Aorta (tissue), 5 donors: ENCODE measurements around the gene YKT6. TPM values are rescaled to one million over a fixed set of nuclear protein-coding genes. Genes with fewer than 3 reads are reported as not detected.

Source experiments
- ATAC-seq: fragments of 200-7000 bp; cut with Tn5 transposase; one replicate; pipeline ENCODE4 v1.9.1; 2022; ENCODE audit warnings: moderate library complexity; ENCODE audit not compliant: low FRiP score
- DNase-seq, 2 donors: peaks; one replicate each; pipeline ENCODE4 v3.0.0-alpha.2; 2020
- H3K27ac ChIP-seq, 2 donors: one replicate each; pipeline ENCODE4 v1.5.1; 2013; ENCODE audit warnings: low read length in 2 of 2, mild to moderate bottlenecking in 2 of 2, moderate library complexity in 2 of 2, control low read depth in 1 of 2, inconsistent platforms in 1 of 2, low read depth in 1 of 2
- H3K27me3 ChIP-seq, 2 donors: one replicate each; pipeline ENCODE4 v1.6.1; 2013; ENCODE audit warnings: control low read depth in 1 of 2, low read length in 1 of 2, mild to moderate bottlenecking in 1 of 2, moderate library complexity in 1 of 2; ENCODE audit not compliant: insufficient read depth in 2 of 2, control insufficient read depth in 1 of 2
- H3K36me3 ChIP-seq, 2 donors: one replicate each; pipeline ENCODE4 v1.6.1; 2013; ENCODE audit warnings: control low read depth in 1 of 2, low read length in 1 of 2, mild to moderate bottlenecking in 1 of 2; ENCODE audit not compliant: insufficient read depth in 2 of 2, control insufficient read depth in 1 of 2
- H3K4me1 ChIP-seq, 2 donors: one replicate each; pipeline ENCODE4 v1.6.1; 2013; ENCODE audit warnings: low read length in 2 of 2, control low read depth in 1 of 2, mild to moderate bottlenecking in 1 of 2, moderate library complexity in 1 of 2; ENCODE audit not compliant: insufficient read depth in 2 of 2, control insufficient read depth in 1 of 2
- H3K4me3 ChIP-seq, 2 donors: one replicate each; pipeline ENCODE4 v1.5.1; 2013; ENCODE audit warnings: low read length in 2 of 2, control low read depth in 1 of 2, mild to moderate bottlenecking in 1 of 2
- H3K9me3 ChIP-seq: one replicate; pipeline ENCODE4 v1.6.1; 2013; ENCODE audit warnings: mild to moderate bottlenecking, low read length; ENCODE audit not compliant: control insufficient read depth
- WGBS, 2 donors: extraction: QIAGEN DNeasy Blood & Tissue Kit; methylation state at CpG; one replicate each; pipeline ENCODE4 v1.1.7; 2013; 5-methylcytosine and 5-hydroxymethylcytosine counted together
- intact Hi-C, 2 donors: fragments of 100-400 bp; cut with DNase I; formaldehyde crosslinking; loops; one replicate each; pipeline versions ENCODE4 v1.14.2 to v1.15.0; 2022
- polyA plus RNA-seq, 2 donors: library from polyadenylated mRNA; stranded (reverse); fragments of 200-250 nt; gene quantifications; one replicate each; pipeline ENCODE4 v1.2.3, GENCODE V29; 2013
- total RNA-seq, 2 donors: library from RNA; stranded (reverse); fragmentation: NEBNext Ultra II Directional; extraction: Animal tissue kit (Norgen Biotek cat#: 25700); gene quantifications; one replicate each; pipeline ENCODE4 v1.2.1, GENCODE V29; 2021
- donor health status: healthy with polysubstance abuse.
- donor health status: Bipolar disorder and iron deficiency.
- donor health status: DM: no; HTN: no; CAD: no.
- donor health status: DM: no; HTN: no; CAD: no.
- donor health status: DM: yes; HTN: yes; CAD: no.

YKT6 gene
- total and polyA plus RNA-seq, 4 donors, result 47.2 to 73.1 (median 54.3) TPM

DNA sequence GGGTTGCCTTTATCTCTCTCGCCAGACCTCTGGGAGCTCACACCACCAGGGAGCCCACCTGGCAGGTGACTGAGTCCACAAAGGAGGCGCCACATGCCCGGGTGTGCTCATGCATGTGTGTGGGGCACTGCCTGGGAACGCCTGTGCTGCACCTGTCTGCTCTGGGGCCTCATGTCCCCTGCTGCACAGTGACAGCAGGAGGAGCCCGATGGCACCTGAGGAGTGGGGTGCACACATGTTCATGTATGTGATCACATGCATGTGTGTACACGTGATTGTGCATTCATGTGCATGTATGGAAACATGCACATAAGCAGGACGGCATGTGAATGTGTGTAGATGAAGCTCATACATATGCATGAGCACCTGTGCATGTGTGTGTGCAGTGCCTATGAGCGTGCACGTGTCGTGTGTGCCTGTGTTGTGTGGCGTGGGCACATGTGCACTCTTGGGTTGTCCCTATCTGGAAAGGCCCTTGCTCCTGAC lies 22.0 kb downstream of the YKT6 start:
- Histone ChIP-seq H3K27ac (no peak overlapping the region), H3K4me3 (no peak overlapping the region), H3K27me3 (no peaks in the 10 kb centered on the region), H3K9me3 (peaks cover 3% of the 10 kb centered on the region), H3K4me1 (no peaks in the 10 kb centered on the region), H3K36me3 (no peaks in the 10 kb centered on the region)
- intact Hi-C loops, result no loop called here
- ATAC-seq, result no peak
- peak; percentile 15 to 63 for DNase-seq
- 90 to 92% methylated on average over 11 of the region's 11 CpGs for WGBS, 2 donors

DNA sequence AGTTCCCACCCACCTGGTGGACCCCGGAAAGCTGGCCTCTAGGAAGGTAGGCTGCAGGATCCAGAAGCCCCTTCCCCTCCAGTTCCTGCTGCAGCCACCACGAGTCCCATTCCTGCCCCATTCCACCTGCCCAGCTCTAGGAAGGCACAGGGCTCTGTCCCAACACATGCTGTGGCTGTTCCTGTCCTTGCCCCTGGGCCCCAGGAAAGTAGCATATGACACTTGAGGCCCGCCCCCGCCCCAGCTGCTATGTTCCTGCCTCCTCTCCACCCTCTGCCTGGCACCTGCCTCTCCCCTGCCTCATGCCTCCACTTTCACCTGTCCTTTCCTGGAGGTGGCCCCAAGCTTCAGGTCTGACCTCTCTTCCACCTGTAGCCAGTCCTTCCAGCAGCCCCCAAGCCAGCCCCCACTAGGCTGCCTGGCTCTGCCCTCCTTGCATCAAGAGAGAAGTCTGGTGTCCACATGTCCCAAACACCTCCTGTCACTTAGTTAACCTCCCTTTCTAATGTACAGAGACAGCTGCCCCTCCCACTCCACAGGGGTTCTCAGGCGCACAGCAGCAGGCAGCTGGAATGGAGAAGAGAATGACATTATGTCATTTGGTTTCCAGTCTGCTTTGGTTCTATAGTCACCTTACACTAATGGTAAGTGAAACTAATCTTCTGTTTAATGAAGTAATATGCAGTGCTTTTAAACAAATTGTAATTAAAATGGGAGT lies 22.7 kb downstream of the YKT6 start:
- 74 to 75% methylated on average over 5 of the region's 5 CpGs for WGBS, 2 donors
- Histone ChIP-seq H3K9me3 (peaks cover 3% of the 10 kb centered on the region), H3K27ac (no peak overlapping the region), H3K27me3 (no peaks in the 10 kb centered on the region), H3K36me3 (no peaks in the 10 kb centered on the region), H3K4me1 (no peaks in the 10 kb centered on the region), H3K4me3 (no peak overlapping the region)
- ATAC-seq (no peak), DNase-seq (peak; percentile 18 to 64)
- intact Hi-C loops, result no loop called here

DNA sequence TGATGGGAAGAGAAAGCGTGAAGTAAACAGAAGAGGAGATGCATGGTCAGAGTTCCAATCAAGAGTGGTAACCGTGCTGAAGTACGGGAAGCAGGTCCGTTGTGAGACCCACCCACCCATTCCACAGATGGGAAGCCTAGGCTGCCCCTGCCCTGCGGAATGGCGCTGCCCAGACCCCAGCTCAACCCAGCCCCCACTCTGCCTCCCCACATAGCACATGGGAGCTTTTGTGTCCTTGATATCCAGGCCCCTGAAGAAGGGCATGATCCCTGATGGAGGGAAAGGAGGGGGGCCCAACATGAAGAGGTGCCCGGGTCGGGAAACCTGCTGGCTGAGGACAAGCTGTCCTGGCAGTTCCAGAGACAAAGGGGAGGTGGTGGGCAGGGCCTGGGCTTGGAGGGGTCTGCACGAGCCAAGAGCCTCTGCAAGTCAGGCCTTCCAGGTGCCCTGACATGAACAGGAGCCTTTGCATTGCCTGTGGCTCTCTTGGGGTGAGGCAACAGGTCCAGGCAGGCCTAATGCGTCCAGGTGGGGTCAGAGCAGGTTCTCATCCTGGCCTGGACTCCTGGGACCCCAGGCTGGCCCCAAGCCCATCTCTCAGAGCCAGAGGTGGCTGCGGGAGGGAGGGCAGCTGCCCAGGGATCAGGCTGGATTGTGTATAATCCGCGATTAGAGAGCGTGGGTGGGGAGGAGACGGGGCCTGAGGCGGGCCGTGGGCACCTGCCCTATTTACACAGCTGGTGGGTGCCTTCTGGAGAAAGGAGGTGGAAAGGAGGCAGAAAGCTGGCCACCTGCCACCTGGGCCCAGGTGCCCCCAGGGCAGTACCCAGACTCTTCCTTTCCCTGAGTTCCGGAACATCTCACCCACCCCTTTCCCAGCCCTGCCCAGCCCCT lies 23.5 kb downstream of the YKT6 start:
- H3K4me1 ChIP-seq, result no peaks in the 10 kb centered on the region
- H3K4me3 ChIP-seq, result no peak overlapping the region
- H3K27ac ChIP-seq, result no peak overlapping the region
- intact Hi-C loops, result no loop called here
- no peaks in the 10 kb centered on the region for H3K9me3 ChIP-seq
- peak; percentile 26 to 62 for DNase-seq
- 69 to 75% methylated on average over 17 to 18 of the region's 18 CpGs for WGBS, 2 donors
- ATAC-seq, result no peak
- no peaks in the 10 kb centered on the region for H3K36me3 ChIP-seq
- no peaks in the 10 kb centered on the region for H3K27me3 ChIP-seq

DNA sequence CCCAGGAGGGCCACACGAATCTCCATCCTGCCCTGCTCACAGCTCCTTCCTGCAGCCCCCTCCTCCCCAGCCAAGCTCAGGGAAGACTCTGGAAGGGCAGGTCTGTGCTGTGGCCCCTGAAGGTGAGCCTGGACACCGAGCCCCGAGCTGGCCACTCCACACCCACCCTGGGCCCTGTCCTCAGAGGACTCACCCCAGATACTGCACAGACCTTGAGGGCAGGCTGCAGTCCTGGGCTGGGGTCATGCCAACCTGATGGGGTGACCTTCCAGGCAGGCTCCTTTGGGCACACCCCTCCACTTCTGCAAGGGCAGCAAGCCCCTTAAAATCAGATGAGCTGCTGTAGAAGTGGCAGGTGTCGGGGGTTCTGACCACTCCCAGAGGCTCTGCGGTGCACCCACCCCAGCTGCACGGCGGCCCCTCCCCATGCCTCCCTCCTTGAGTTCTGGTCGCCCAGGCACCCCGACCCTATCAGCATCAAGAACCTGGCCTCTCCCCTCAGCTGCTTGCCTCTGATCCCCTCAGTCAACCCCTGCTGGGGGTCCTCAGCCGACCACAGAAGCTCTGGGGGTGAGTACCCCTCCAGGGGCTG lies 24.3 kb downstream of the YKT6 start:
- intact Hi-C loops, result no loop called here
- DNase-seq (peak; percentile 26 to 65), ATAC-seq (no peak)
- H3K9me3 ChIP-seq, result no peaks in the 10 kb centered on the region
- 75 to 76% methylated on average over 10 of the region's 10 CpGs for WGBS, 2 donors
- H3K4me1 ChIP-seq, result no peaks in the 10 kb centered on the region
- no peaks in the 10 kb centered on the region for H3K27me3 ChIP-seq
- H3K36me3 ChIP-seq, result no peaks in the 10 kb centered on the region
- no peak overlapping the region for H3K27ac ChIP-seq
- H3K4me3 ChIP-seq, result no peak overlapping the region

DNA sequence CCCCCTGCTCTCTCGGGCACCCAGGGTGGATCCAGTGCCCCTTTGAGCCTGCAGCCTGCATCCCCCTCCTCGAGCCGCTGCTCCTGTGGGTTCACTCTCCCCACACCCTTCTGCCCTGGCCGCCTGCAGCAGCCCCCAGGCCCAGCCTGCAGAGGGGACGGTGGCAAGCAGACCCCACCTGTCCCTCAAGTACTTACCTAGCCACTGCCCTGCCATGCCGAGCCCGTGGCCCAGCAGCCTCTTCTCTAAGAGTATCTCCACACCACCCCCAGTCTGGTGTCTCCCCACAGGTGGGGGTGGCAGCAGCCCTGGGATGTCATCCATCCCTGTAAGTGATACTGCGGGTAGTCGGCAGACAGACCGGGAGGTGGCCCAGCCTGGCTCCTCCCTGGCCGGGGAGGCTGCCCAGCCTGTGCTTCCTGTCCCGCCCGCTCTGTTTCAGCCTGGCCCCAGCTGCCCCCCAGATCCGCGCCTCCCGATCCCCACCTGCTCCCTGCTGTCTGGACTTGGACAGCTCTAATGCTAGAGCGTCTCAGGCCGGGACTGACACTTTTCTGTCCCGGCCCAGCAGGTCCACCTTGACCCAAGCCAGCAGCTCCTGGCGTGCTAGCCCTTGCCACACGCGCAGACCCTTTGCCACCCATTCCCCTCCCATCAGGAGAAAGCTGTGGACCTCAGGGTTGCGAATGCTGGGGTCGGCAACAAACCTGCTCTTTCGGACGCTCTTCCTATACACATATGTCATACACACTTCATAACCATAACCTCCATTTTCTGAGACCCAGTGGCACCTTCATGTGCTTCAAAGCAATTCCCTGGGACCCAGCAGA lies 25.0 kb downstream of the YKT6 start:
- H3K27ac ChIP-seq, result no peak overlapping the region
- ATAC-seq (no peak), DNase-seq (no peak)
- 75 to 84% methylated on average over 26 of the region's 26 CpGs for WGBS, 2 donors
- no peaks in the 10 kb centered on the region for H3K36me3 ChIP-seq
- intact Hi-C loops, result no loop called here
- no peak overlapping the region for H3K4me3 ChIP-seq
- H3K9me3 ChIP-seq, result no peaks in the 10 kb centered on the region
- H3K27me3 ChIP-seq, result no peaks in the 10 kb centered on the region
- no peaks in the 10 kb centered on the region for H3K4me1 ChIP-seq

DNA sequence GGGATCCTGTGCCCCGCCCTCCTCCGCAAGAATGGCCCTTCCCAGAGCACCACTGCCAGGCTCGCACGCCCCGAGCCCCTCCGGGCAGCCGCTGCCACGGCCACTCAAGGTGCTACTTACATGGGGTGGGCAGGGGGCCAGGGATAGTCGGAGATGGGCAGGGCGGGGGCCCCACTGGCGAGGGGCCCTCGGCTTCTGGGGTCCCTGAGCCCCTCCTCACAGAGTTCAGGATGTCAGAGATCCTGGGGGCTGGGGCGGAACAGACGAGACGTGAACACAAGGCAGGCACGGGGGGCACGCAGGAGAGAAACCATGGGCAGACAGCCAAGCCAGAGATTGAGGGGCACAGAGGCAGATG lies 25.6 kb downstream of the YKT6 start:
- DNase-seq, result no peak
- no peak for ATAC-seq
- Histone ChIP-seq H3K4me1 (no peaks in the 10 kb centered on the region), H3K36me3 (no peaks in the 10 kb centered on the region), H3K4me3 (no peak overlapping the region), H3K27me3 (no peaks in the 10 kb centered on the region), H3K9me3 (no peaks in the 10 kb centered on the region), H3K27ac (no peak overlapping the region)
- intact Hi-C loops, result no loop called here
- WGBS, 2 donors, result 65 to 74% methylated on average over 17 of the region's 17 CpGs

DNA sequence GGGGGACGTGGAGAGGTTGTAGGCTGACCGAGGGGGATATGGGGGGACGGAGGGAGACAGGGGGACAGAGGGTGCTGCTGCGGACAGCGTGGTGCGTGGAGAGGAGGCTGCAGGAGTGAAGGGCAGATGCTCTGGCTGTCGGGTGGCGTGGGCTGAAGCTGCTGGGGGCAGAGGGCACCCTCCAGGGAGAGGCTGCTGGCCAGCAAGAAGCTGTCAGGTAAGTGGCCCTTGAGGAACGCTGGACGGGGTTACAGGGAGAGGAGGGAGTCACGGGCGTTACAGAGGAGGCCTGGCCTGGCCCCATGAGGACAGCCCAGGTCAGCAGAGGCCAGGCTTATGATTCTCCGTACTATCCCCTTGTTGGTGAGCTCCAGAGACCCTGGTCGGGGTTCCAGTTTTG lies 27.1 kb downstream of the YKT6 start:
- Histone ChIP-seq H3K4me3 (no peak overlapping the region), H3K36me3 (no peaks in the 10 kb centered on the region), H3K27ac (no peak overlapping the region), H3K4me1 (no peaks in the 10 kb centered on the region), H3K27me3 (no peaks in the 10 kb centered on the region), H3K9me3 (no peaks in the 10 kb centered on the region)
- ATAC-seq, result no peak
- intact Hi-C loops, result no loop called here
- 83 to 85% methylated on average over 14 of the region's 14 CpGs for WGBS, 2 donors
- no peak for DNase-seq

DNA sequence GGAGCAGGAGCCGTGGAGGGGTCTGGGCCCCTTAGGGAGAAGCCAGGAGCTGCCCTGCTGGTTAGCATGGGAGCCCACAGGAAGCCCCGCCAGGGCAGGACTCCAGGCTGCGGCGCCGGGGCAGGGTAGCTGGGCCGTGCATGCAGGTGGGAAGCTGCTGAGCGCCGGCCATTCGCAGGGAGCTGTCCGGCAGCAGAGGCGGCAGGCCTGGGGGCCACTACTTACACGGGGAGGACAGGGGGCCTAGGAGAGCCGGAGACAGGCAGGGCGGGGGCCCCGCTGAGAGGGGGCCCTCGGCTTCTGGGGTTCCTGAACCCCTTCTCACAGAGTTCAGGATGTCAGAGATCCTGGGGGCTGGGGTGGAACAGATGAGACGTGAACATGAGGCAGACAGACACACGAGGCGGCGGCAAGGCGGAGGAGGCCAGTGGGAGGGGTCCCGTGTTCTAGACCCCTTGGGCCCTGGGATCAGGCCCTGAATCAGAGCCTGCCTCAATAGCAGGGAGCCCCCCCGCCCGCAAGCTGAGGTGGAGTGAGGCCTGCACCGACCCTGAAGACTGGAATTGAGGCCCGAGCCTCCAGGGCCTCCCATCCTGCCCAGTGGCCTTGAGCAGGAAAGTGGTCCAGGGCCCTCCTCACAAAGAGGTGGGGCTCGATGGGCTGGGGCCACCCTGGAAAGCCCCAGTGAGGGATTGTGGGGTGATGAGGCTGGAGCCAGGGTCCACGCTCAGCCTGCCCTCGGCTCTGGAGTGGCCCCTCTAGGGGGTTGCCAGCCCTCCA lies 28.0 kb downstream of the YKT6 start:
- WGBS, 2 donors, result 90% methylated on average over 29 of the region's 29 CpGs
- no peaks in the 10 kb centered on the region for H3K9me3 ChIP-seq
- DNase-seq (no peak), ATAC-seq (no peak)
- no peaks in the 10 kb centered on the region for H3K36me3 ChIP-seq
- H3K27me3 ChIP-seq, result no peaks in the 10 kb centered on the region
- H3K4me3 ChIP-seq, result no peak overlapping the region
- H3K27ac ChIP-seq, result no peak overlapping the region
- no peaks in the 10 kb centered on the region for H3K4me1 ChIP-seq
- intact Hi-C loops, result no loop called here
